Lower lobe of right lung (tissue), 2 donors: ENCODE results near the gene BPIFB1. TPM values are rescaled to one million over a fixed set of nuclear protein-coding genes. Genes with fewer than 3 reads are reported as not detected.

Experiments used
- ATAC-seq, 2 donors: fragments of 200-7000 bp; cut with Tn5 transposase; one replicate each; pipeline ENCODE4 v1.9.1; 2020 to 2022; ENCODE audit warnings: mild to moderate bottlenecking in 2 of 2, moderate library complexity in 2 of 2
- DNase-seq: peaks from one replicate; pipeline ENCODE4 v3.0.0-alpha.2; 2020
- H3K27ac ChIP-seq: fragments of 200-600 bp; one replicate; pipeline ENCODE4 v1.8.0; 2022
- H3K27me3 ChIP-seq: fragments of 200-600 bp; one replicate; pipeline ENCODE4 v1.8.0; 2022; ENCODE audit warnings: low read depth
- H3K36me3 ChIP-seq: fragments of 200-600 bp; one replicate; pipeline ENCODE4 v1.8.0; 2022; ENCODE audit warnings: mild to moderate bottlenecking
- H3K4me1 ChIP-seq: fragments of 200-600 bp; one replicate; pipeline ENCODE4 v1.8.0; 2022
- H3K4me3 ChIP-seq: fragments of 200-600 bp; one replicate; pipeline ENCODE4 v1.8.0; 2022; ENCODE audit warnings: mild to moderate bottlenecking
- H3K9me3 ChIP-seq: fragments of 200-600 bp; one replicate; pipeline ENCODE4 v1.8.0; 2022
- CTCF ChIP-seq: fragments of 200-600 bp; IDR thresholded peaks from one replicate; pipeline ENCODE4 v1.8.0; 2022; ENCODE audit warnings: antibody characterized with exemption, mild to moderate bottlenecking
- intact Hi-C: fragments of 100-400 bp; cut with DNase I; formaldehyde crosslinking; loops from one replicate; pipeline ENCODE4 v1.11.0; 2022
- total RNA-seq: library from RNA; stranded (reverse); fragmentation: NEBNext Ultra II Directional; extraction: Animal tissue kit (Norgen Biotek cat#: 25700); gene quantifications from one replicate; pipeline ENCODE4 v1.2.1, GENCODE V29; 2021
- donor health status: DM: no; HTN: yes; CAD: no; lungs with severe emphysema.

The BPIFB1 gene
- total RNA-seq, 1 donor from 2014 or later: 263 TPM

GRCh38 chr20:33305589-33306057 lies 22.6 kb downstream of the BPIFB1 start:
- H3K4me1 ChIP-seq: no peaks in the 10 kb centered on the region
- ATAC-seq (no peak), DNase-seq (no peak)
- no peak overlapping the region for H3K27ac ChIP-seq
- intact Hi-C loops: no loop called here
- H3K36me3 ChIP-seq: no peaks in the 10 kb centered on the region
- peaks cover 3% of the 10 kb centered on the region for H3K27me3 ChIP-seq
- H3K9me3 ChIP-seq: no peaks in the 10 kb centered on the region
- no peak overlapping the region for H3K4me3 ChIP-seq
- no peak for TF ChIP-seq CTCF

GRCh38 chr20:33306228-33306627 lies 23.2 kb downstream of the BPIFB1 start:
- no peak overlapping the region for H3K4me3 ChIP-seq
- no peaks in the 10 kb centered on the region for H3K27me3 ChIP-seq
- no peaks in the 10 kb centered on the region for H3K4me1 ChIP-seq
- no peak for DNase-seq
- intact Hi-C loops: no loop called here
- TF ChIP-seq CTCF: no peak
- H3K27ac ChIP-seq: no peak overlapping the region
- no peaks in the 10 kb centered on the region for H3K9me3 ChIP-seq
- ATAC-seq: no peak
- H3K36me3 ChIP-seq: no peaks in the 10 kb centered on the region

- DNase-seq (no peak), ATAC-seq (no peak)
- Histone ChIP-seq H3K4me3 (no peak overlapping the region), H3K27me3 (no peaks in the 10 kb centered on the region), H3K27ac (no peak overlapping the region), H3K9me3 (no peaks in the 10 kb centered on the region), H3K36me3 (no peaks in the 10 kb centered on the region), H3K4me1 (no peaks in the 10 kb centered on the region)
- TF ChIP-seq CTCF: no peak
- intact Hi-C loops: no loop called here
Observed at GRCh38 chr20:33306807-33307206, 23.8 kb downstream of the BPIFB1 start.

GRCh38 chr20:33308668-33309067 lies 25.7 kb downstream of the BPIFB1 start:
- Histone ChIP-seq H3K9me3 (no peaks in the 10 kb centered on the region), H3K36me3 (no peaks in the 10 kb centered on the region), H3K27me3 (no peaks in the 10 kb centered on the region), H3K4me3 (no peak overlapping the region), H3K4me1 (no peaks in the 10 kb centered on the region), H3K27ac (no peak overlapping the region)
- ATAC-seq (no peak), DNase-seq (no peak)
- no peak for TF ChIP-seq CTCF
- intact Hi-C loops: no loop called here

- no peak for DNase-seq
- no peak for ATAC-seq
- intact Hi-C loops: no loop called here
Observed at GRCh38 chr20:33309631-33310030, 26.6 kb downstream of the BPIFB1 start.

More at GRCh38 chr20:33309631-33310030, 26.6 kb downstream of the BPIFB1 start:
- H3K27ac ChIP-seq: no peak overlapping the region
- H3K4me3 ChIP-seq: no peak overlapping the region
- H3K27me3 ChIP-seq: no peaks in the 10 kb centered on the region
- no peaks in the 10 kb centered on the region for H3K36me3 ChIP-seq
- no peaks in the 10 kb centered on the region for H3K4me1 ChIP-seq
- no peak for TF ChIP-seq CTCF
- no peaks in the 10 kb centered on the region for H3K9me3 ChIP-seq
